Inferior parietal cortex (tissue), 1 donor: Measurements from ENCODE around the gene RAD9A.

Experiments used
- DNase-seq: peaks from one replicate; pipeline ENCODE4 v3.0.0-alpha.2; 2016; ENCODE audit errors: extremely low spot score

Gene RAD9A

GRCh38 chr11:67374571-67375281 is 17.1 kb upstream of the RAD9A start:
- DNase-seq = no peak

- no peak for DNase-seq
These were observed 16.3 kb upstream of the RAD9A start for GRCh38 chr11:67375320-67376055.

- DNase-seq = no peak
These were observed 15.5 kb upstream of the RAD9A start for GRCh38 chr11:67376063-67376820.

- no peak for DNase-seq
These were observed 14.6 kb upstream of the RAD9A start for GRCh38 chr11:67376873-67377808.

GRCh38 chr11:67378544-67378943 is 13.2 kb upstream of the RAD9A start:
- no peak for DNase-seq

- DNase-seq = no peak
These were observed 12.4 kb upstream of the RAD9A start for GRCh38 chr11:67379061-67380058.

GRCh38 chr11:67381244-67381972 is 10.4 kb upstream of the RAD9A start:
- no peak for DNase-seq

GRCh38 chr11:67382276-67383136 is 9.3 kb upstream of the RAD9A start:
- peak; percentile 88 for DNase-seq

- no peak for DNase-seq
These were observed 6.9 kb upstream of the RAD9A start for GRCh38 chr11:67384851-67385366.

GRCh38 chr11:67387069-67387468 is 4.7 kb upstream of the RAD9A start:
- DNase-seq = no peak

GRCh38 chr11:67387518-67387917 is 4.3 kb upstream of the RAD9A start:
- DNase-seq = no peak

- DNase-seq = no peak
These were observed 2.3 kb upstream of the RAD9A start for GRCh38 chr11:67389477-67389876.

GRCh38 chr11:67390947-67391303 is 861 bp upstream of the RAD9A start:
- DNase-seq = no peak

- no peak for DNase-seq
These were observed 463 bp downstream of the RAD9A start for GRCh38 chr11:67392183-67392715.

GRCh38 chr11:67393437-67393836 is 1.7 kb downstream of the RAD9A start:
- DNase-seq = no peak

- DNase-seq = no peak
These were observed 2.2 kb downstream of the RAD9A start for GRCh38 chr11:67393990-67394389.

GRCh38 chr11:67395555-67396258 is 3.9 kb downstream of the RAD9A start:
- no peak for DNase-seq

GRCh38 chr11:67396259-67396581 is 4.4 kb downstream of the RAD9A start:
- no peak for DNase-seq
